Measurements from ENCODE around the gene BCL2L12. TPM values are rescaled to one million over a fixed set of nuclear protein-coding genes. Genes with fewer than 3 reads are reported as not detected.

Gene BCL2L12
- total RNA-seq, 2 experiments from 2014 or later: 70.5 to 75.6 TPM

DNA sequence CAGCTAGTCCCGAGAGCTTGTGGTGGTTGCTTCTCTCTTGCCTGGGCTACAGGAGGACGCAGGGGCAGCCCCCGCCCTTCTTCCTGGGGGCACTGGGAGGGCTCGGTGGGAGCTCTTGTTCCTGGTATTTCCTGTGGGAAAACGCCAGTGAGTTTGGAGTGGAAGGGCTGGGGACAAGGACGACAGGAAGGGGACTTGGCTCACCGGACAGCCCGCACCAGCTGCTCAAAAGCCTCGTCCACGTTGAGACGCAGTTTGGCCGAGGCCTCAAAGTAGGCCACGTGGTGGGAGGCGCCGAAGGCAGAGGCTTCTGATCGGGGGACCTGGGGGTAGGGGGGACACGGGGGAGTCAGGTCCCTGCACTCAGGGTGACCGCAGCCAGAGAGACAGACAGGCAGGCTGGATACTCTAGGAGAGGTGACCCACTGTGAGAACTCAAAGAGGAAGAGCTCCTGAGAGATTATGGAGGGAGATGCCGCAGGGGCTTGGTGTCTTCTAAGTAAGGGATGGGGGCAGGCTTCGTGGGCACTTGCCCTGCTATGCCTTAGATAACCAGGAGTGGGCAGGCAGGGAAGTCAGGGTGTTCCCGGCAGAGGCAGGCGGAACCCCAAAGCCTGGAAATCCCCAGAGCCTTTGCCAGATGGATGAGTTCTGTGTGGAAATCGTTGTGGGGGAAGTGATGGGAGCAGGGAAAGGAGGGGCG lies 30.1 kb upstream of the BCL2L12 start:
- H3K27me3 Mint-ChIP-seq (ENCODE audit: low read depth): no peaks in the 10 kb centered on the region
- CTCF ChIA-PET: no interaction called here
- intact Hi-C loops (cut with micrococcal nuclease): no loop called here

DNA sequence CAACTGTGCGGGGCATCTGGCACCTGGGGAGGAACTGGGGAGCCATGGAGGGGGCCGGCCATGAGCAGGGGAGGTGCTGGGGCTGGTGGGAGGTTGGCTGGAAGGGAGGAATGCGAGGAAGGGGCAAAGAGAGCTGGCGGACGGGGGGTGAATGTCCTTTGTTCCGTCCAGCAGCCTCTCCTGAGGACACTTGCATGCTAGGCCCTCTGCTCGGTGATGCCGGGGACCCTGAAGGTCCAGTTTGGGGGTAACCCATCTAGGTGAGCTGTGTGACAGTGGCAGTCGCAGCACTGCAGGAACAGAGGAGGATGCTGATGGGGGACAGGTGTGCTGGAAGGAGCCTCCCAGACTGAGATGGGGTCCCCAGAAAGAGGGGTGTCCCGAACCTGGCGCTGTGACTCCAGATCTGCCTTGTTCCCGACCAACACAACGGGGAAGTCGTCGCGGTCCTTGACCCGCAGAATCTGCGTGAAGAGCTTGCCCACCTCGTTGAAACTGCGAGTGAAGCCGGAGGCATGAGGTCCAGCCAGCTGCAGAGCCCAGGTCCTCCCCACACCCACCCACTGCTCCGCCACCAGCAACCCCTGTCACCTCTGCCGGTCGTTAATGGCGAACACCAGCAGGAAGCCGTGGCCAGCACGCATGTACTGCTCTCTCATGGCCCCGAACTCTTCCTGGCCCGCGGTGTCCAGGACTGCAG lies 29.4 kb upstream of the BCL2L12 start:
- H3K27ac Mint-ChIP-seq: no peak overlapping the region
- no peak for DNase-seq
- no peaks in the 10 kb centered on the region for H3K9me3 Mint-ChIP-seq
- CTCF ChIA-PET: no interaction called here
- no peak overlapping the region for H3K4me3 Mint-ChIP-seq
- intact Hi-C loops (cut with micrococcal nuclease): no loop called here
- H3K36me3 Mint-ChIP-seq (ENCODE audit: low read depth): no peaks in the 10 kb centered on the region
- H3K27me3 Mint-ChIP-seq (ENCODE audit: low read depth): no peaks in the 10 kb centered on the region
- H3K4me1 Mint-ChIP-seq (ENCODE audit: low read depth): peaks cover 18% of the 10 kb centered on the region

More for the DNA sequence above, 30.1 kb upstream of the BCL2L12 start:
- H3K36me3 Mint-ChIP-seq (ENCODE audit: low read depth): no peaks in the 10 kb centered on the region
- H3K9me3 Mint-ChIP-seq: no peaks in the 10 kb centered on the region
- no peak overlapping the region for H3K4me3 Mint-ChIP-seq
- peak overlapping the region; percentile 13 for H3K27ac Mint-ChIP-seq
- DNase-seq: no peak
- H3K4me1 Mint-ChIP-seq (ENCODE audit: low read depth): peaks cover 18% of the 10 kb centered on the region

DNA sequence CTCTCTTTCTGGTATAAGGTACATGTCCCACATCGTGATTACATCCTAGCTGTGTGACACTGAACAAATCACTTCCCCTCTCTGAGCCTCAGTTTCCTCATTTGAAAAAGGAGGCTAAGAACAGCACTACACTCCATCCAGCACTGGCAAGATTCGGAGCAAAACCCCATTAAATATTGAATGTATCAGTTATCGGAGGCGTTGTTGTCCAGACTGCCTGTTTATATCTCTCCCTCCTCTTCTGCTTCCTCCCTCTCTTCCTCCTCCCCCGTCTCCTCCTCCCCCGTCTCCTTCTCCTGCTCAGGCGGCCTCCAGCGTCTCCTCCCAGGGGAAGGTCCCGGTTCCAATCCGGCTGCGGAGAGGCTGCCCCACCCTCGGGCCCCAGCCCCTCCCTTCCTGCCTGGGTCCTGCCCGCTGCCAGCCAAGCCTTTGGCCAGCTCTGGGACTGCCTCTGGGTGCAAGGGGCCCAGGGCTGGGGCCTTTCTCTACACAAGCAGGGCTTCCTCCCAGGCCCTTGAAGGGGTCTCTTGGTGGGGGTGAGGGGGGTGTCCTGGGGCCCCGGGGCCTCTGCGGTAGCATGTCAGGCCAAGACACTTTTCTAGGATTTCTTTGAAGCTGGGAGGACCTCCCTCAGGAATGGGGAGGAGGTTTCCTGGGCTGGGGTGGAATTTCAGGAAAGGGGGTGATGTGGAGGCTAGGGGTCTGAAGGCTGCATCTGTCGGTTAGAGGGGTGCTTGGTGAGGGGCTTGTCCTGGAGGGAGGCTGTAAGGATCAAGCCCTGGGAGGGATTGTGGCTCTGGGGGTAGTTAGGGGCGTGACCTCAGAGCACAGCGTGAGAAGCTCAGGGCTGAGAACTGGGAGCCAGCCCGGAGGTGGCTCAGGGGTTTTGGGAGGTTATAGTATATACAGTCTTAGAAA lies 27.7 kb upstream of the BCL2L12 start:
- Mint-ChIP-seq H3K27me3 (ENCODE audit: low read depth) (no peaks in the 10 kb centered on the region), H3K36me3 (ENCODE audit: low read depth) (peaks cover 2% of the 10 kb centered on the region), H3K27ac (no peak overlapping the region), H3K4me3 (peak overlapping the region; percentile 19), H3K4me1 (ENCODE audit: low read depth) (peaks cover 25% of the 10 kb centered on the region), H3K9me3 (no peaks in the 10 kb centered on the region)
- CTCF ChIA-PET: no interaction called here
- intact Hi-C loops (cut with micrococcal nuclease): no loop called here
- peak; percentile 20 for DNase-seq

DNA sequence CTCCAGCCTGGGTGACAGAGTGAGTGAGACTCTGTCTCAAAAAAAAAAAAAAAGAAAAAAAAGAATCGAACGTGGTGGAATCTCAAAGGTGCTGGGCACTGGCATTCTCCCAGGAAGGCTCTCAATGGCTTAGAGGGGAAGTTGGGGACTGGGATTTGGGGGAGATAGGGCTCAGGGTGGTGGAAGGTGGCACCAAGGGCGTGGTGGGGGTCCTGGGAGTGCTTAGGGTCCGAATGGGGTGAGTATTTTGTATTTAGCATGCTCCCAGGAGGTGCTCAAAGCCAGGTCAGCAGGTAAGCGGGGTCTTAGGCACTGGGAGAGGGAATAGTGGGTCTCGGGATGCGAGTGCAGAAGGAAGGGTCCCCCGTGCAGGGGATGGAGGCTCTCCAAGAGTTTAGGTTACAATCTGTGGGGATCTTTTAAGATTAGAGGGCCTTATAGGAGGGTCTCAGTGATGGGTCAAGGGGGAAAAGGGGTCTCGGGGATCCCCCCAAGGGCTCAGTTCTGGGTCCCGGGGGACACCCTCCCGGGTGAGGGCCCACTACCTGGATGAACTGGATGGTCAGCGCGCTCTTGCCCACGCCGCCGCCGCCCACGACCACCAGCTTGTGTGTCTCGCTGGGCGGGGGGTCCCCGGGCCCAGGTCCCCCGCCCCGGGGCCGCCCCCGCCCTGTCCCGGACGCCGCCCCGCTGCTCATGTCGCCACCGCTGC lies 26.2 kb upstream of the BCL2L12 start:
- H3K27me3 Mint-ChIP-seq (ENCODE audit: low read depth): no peaks in the 10 kb centered on the region
- H3K4me3 Mint-ChIP-seq: peak overlapping the region; percentile 99
- no peak for DNase-seq
- H3K27ac Mint-ChIP-seq: peak overlapping the region; percentile 36
- intact Hi-C loops (cut with micrococcal nuclease): loop anchor here (1.0 to 2.0 kb wide), 13 partner anchors 26 to 745 kb away; partner anchors contain the start of genes ALDH16A1, BCL2L12, FTL and IRF3
- H3K9me3 Mint-ChIP-seq: no peaks in the 10 kb centered on the region
- peaks cover 40% of the 10 kb centered on the region for H3K4me1 Mint-ChIP-seq (ENCODE audit: low read depth)
- CTCF ChIA-PET: interaction anchor here (0.6 to 1.8 kb wide), 7 partner anchors 8 to 133 kb away, joined by 3 to 5 read pairs (median 3); no protein-coding TSS in a partner anchor
- peaks cover 5% of the 10 kb centered on the region for H3K36me3 Mint-ChIP-seq (ENCODE audit: low read depth)

DNA sequence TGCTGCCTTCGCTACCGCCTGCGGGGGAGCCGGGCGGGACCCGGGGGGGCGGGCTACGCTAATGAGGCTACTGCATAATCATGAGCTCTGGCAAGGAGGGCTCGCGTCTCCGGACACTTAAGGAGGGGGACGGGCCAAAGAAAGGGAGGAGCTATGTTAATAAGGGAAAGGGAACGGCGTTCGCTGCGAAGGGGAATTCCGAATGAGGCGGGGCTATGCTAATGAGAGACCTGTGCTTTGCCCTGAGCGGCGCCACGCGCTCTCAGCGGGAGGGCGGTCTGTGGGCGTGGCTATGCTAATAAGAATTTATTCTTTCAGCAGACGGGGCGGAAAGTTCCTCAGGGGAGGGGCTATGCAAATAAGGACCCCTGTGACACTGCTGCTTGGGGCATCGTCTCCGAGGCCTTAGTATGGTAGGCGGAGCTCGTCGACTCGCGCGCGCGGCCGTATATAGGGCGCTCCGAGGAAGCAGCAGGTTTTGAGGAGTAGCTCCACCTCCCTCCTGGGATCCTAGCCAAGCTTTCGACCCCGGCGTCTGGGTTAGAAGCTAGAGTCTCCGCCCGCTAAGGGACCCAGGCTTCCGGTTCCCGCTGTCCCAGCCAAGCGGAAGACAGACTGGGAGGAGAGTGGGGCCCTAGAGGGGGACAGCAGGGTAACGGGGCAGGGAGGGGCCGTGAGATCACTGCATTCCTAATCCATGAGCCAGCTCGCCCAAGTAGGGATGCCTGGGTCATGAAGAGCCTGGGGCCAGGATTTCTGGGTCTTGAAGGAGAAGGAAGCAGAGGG lies 25.4 kb upstream of the BCL2L12 start, which contains the start of gene RRAS:
RRAS (minus strand) TSS at position 31 of the 786 bp plus-strand sequence. CDS start 45 bp downstream, outside the sequence.
- CTCF ChIA-PET: interaction anchor here (0.6 to 1.8 kb wide), 7 partner anchors 9 to 229 kb away, joined by 3 to 5 read pairs (median 3); no protein-coding TSS in a partner anchor
- peak within 1 kb of the TSS; percentile 99 for H3K4me3 Mint-ChIP-seq
- intact Hi-C loops (cut with micrococcal nuclease): loop anchor here (1.0 to 2.0 kb wide), 13 partner anchors 25 to 744 kb away; partner anchors contain the start of genes ALDH16A1, BCL2L12, FTL and IRF3
- DNase-seq: peak; percentile 100
- peaks cover 43% of the 10 kb centered on the region for H3K4me1 Mint-ChIP-seq (ENCODE audit: low read depth)
- no peaks in the 10 kb centered on the region for H3K27me3 Mint-ChIP-seq (ENCODE audit: low read depth)
- no peaks in the 10 kb centered on the region for H3K9me3 Mint-ChIP-seq
- H3K36me3 Mint-ChIP-seq (ENCODE audit: low read depth): peaks cover 5% of the 10 kb centered on the region
- peak within 1 kb of the TSS; percentile 99 for H3K27ac Mint-ChIP-seq

DNA sequence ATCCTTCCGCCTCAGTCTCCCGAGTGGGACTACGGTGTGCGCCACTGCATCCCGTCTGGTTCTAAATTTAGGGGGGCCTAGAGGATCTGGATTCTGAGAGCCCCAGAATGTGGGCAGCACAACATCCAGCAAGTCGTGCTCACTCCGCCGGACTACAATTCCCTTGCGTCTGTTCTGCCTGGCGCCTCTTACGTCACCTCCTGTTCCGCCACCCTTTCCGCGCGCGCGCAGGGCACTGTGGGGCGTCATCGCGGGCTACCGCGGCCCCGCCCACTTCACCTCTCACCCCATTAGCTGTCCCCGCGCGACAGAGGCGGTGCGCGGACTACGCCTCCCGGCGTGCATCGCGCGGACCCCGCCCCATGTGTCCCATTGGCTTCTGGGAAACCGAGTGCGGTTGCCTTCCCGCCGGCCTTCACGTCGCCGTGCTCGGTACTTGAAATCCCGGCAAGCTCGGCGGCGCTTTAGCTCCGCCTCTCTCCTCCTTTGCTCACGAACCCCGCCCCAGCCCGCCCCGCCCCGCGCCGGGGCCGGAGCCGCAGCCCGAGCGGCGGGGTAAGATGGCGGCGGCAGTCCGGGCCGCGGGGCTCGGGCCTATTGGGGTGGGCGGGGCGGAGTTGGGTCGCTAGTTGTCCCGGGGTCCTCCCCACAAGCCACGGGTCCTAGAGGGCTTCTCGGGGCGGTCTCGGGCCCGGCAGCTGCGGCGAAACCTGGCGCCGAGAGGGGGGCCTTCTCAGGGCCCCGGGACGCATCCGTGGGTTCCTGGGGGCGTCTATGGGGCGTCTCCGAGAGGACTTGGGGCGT lies 23.8 kb upstream of the BCL2L12 start, which contains the start of gene SCAF1:
SCAF1 (plus strand) TSS at position 522 of the 804 bp plus-strand sequence. CDS start 2,818 bp downstream, outside the sequence.
- intact Hi-C loops (cut with micrococcal nuclease): loop anchor here (1.0 to 2.0 kb wide), 6 partner anchors 115 to 743 kb away; partner anchors contain the start of genes AKT1S1, FUZ, POLD1 and RPL13A
- DNase-seq: peak; percentile 99
- no peaks in the 10 kb centered on the region for H3K27me3 Mint-ChIP-seq (ENCODE audit: low read depth)
- H3K27ac Mint-ChIP-seq: peak within 1 kb of the TSS; percentile 99
- no peaks in the 10 kb centered on the region for H3K9me3 Mint-ChIP-seq
- peaks cover 46% of the 10 kb centered on the region for H3K4me1 Mint-ChIP-seq (ENCODE audit: low read depth)
- CTCF ChIA-PET: interaction anchor here (0.6 kb wide), 1 partner anchor 55 kb away, joined by 5 read pairs; no protein-coding TSS in a partner anchor
- peak within 1 kb of the TSS; percentile 99 for H3K4me3 Mint-ChIP-seq
- peaks cover 13% of the 10 kb centered on the region for H3K36me3 Mint-ChIP-seq (ENCODE audit: low read depth)

DNA sequence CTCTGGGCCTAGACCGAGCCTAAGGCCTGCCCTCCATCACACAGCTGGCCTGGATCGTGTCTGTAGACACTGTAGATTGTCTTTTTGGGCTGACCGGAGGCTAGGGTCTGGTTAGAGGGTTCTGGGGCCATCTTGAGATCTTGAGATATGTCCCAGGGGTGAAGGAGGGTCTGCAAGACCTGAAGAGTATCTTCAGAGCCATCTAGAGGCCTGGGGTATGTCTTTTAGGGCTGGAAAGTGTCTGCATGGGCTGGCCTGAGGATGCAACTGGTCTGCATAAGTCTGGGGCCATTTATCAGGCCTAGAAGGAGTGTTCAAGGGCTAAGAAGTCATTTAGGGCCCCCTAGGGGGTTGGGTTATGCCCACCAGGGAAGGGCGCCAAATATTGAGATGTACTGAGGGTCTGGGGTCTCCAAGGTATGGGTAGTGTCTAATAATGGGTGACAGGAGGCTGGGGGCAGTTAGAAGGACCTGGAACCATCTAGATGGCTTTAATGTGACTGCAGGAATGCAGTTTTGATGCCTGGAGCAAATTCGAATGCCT lies 23.2 kb upstream of the BCL2L12 start:
- H3K4me3 Mint-ChIP-seq: peak overlapping the region; percentile 99
- H3K36me3 Mint-ChIP-seq (ENCODE audit: low read depth): peaks cover 14% of the 10 kb centered on the region
- H3K9me3 Mint-ChIP-seq: no peaks in the 10 kb centered on the region

DNA sequence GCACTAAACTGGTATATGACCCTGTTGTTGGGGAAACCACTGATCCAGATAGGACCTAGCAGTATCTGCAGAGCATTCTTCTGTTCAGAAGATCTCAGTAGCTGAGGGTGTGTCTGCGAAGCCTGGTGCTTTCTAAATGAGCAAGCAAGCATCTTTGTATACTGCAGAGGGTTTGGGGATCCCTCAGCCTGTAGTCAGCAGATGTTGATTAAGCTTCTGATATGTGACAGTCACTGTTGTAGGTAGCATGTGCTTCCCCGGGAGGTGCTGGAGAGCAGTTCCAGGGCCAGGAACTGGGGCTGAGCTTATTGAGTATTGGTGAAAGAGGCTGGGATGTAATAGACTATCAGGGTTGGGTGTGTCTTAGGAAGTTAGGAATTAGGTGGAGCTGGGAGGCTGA lies 22.3 kb upstream of the BCL2L12 start:
- Mint-ChIP-seq H3K27me3 (ENCODE audit: low read depth) (no peaks in the 10 kb centered on the region), H3K9me3 (no peaks in the 10 kb centered on the region), H3K4me1 (ENCODE audit: low read depth) (peaks cover 40% of the 10 kb centered on the region), H3K4me3 (peak overlapping the region; percentile 99), H3K27ac (peak overlapping the region; percentile 32), H3K36me3 (ENCODE audit: low read depth) (peaks cover 14% of the 10 kb centered on the region)
- DNase-seq: peak; percentile 52
- intact Hi-C loops (cut with micrococcal nuclease): no loop called here
- CTCF ChIA-PET: interaction anchor here (1.3 to 1.4 kb wide), 3 partner anchors 21 to 50 kb away, joined by 3 to 7 read pairs (median 6); no protein-coding TSS in a partner anchor

More for the DNA sequence above, 23.2 kb upstream of the BCL2L12 start:
- CTCF ChIA-PET: interaction anchor here (0.6 to 1.4 kb wide), 2 partner anchors 30 to 56 kb away, joined by 5 to 6 read pairs; no protein-coding TSS in a partner anchor
- DNase-seq: no peak
- H3K27me3 Mint-ChIP-seq (ENCODE audit: low read depth): no peaks in the 10 kb centered on the region
- peaks cover 46% of the 10 kb centered on the region for H3K4me1 Mint-ChIP-seq (ENCODE audit: low read depth)
- H3K27ac Mint-ChIP-seq: peak overlapping the region; percentile 90
- intact Hi-C loops (cut with micrococcal nuclease): loop anchor here (1.0 kb wide), 1 partner anchor 171 kb away; the partner anchor contains the start of gene FUZ

DNA sequence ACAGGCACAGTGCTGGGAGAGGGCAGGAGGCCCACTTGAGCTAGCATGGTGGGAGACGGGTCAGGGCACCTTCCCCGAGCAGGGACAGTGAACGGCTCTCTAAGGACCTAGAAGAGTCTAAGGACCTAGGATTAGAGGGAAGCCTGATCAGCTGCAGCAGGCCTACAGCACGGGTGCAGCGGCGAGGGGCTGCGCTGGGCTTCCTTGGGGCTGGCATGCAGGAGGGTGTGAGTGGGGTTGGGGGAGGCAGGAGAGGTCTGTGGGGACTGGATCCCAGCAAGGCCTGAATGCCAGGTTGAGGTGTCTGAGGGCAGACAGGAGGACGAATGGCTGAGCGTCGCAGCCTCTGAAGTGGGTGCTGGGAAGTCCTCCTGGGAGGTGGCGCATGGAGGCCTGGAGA lies 20.1 kb upstream of the BCL2L12 start:
- Mint-ChIP-seq H3K4me1 (ENCODE audit: low read depth) (peaks cover 28% of the 10 kb centered on the region), H3K27ac (peak overlapping the region; percentile 30), H3K4me3 (no peak overlapping the region), H3K36me3 (ENCODE audit: low read depth) (peaks cover 14% of the 10 kb centered on the region), H3K9me3 (no peaks in the 10 kb centered on the region), H3K27me3 (ENCODE audit: low read depth) (no peaks in the 10 kb centered on the region)
- no peak for DNase-seq
- CTCF ChIA-PET: interaction anchor here (1.4 kb wide), 1 partner anchor 28 kb away, joined by 5 read pairs; no protein-coding TSS in a partner anchor
- intact Hi-C loops (cut with micrococcal nuclease): no loop called here

DNA sequence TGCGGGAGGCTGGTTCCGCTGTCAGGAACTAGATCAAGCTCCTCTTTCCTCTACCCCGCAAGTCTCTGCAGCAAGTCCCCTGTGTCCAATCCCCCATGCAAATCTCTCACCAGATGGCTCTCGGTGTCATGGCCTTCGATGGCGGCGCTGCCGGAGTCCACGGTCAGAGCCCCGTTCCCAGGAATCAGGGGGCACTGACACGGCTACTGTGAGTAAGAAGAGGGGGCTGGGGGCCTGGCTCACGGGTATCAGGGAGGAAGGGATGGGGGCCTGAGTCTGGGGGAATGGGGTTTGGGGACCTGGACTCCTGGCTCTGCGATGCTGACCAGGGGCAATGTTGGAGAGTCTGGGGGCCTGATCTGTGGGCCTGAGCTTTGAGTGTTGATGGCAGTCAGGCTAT lies 19.7 kb upstream of the BCL2L12 start:
- CTCF ChIA-PET: interaction anchor here (1.4 kb wide), 1 partner anchor 27 kb away, joined by 5 read pairs; no protein-coding TSS in a partner anchor
- Mint-ChIP-seq H3K4me1 (ENCODE audit: low read depth) (peaks cover 28% of the 10 kb centered on the region), H3K36me3 (ENCODE audit: low read depth) (peaks cover 16% of the 10 kb centered on the region), H3K27ac (no peak overlapping the region), H3K9me3 (no peaks in the 10 kb centered on the region), H3K27me3 (ENCODE audit: low read depth) (no peaks in the 10 kb centered on the region), H3K4me3 (no peak overlapping the region)
- no peak for DNase-seq
- intact Hi-C loops (cut with micrococcal nuclease): no loop called here
